ENCODE measurements around the gene ITPKB.
A peak's percentile ranks its signal among the peaks of the same experiment; 100 is the strongest.

ITPKB gene
- long read RNA-seq, full-length matches to known transcripts: 1 of 11 reads
- long read RNA-seq, partial matches to known transcripts: 0 of 11 reads
- long read RNA-seq, other reads (novel, unspliced or antisense): 10 of 11 reads

- Histone ChIP-seq H3K27me3 (ENCODE audit: insufficient read depth, poor library complexity, severe bottlenecking) (no peaks in the 10 kb centered on the region), H3K4me3 (replicated peaks; ENCODE audit: insufficient read depth, low read length) (peak within 1 kb of the TSS; percentile 78), H3K27ac (replicated peaks) (peak within 1 kb of the TSS; percentile 93)
- DNase-seq (ENCODE audit: low read depth in 1 of 2, low spot score in 1 of 2): peak; percentile 57 to 67
- TF ChIP-seq SPI1 (IDR thresholded peaks at IDR 0.05; ENCODE audit: borderline replicate concordance, low read depth) (peak; percentile 38; the same call in 1 of the 2 replicates), POLR2AphosphoS5 (IDR thresholded peaks at IDR 0.05; ENCODE audit: low read depth) (peak; percentile 33; the same call in 1 of the 2 replicates), GABPA (IDR thresholded peaks at IDR 0.05; ENCODE audit: low read depth) (no peak), REST (IDR thresholded peaks at IDR 0.05; ENCODE audit: insufficient replicate concordance, low read depth) (no peak), CTCF (IDR thresholded peaks at IDR 0.05; ENCODE audit: insufficient read depth, low read length) (no peak)
Measured at GRCh38 chr1:226738995-226739695, at the start of gene ITPKB. Gene ITPKB (minus strand): TSS chr1:226739282. CDS start chr1:226737458, 1,824 bp downstream.

GRCh38 chr1:226787638-226788037 is 48.6 kb upstream of the ITPKB start:
- DNase-seq (ENCODE audit: low read depth in 1 of 2, low spot score in 1 of 2): no peak
- TF ChIP-seq GABPA (IDR thresholded peaks at IDR 0.05; ENCODE audit: low read depth) (no peak), REST (IDR thresholded peaks at IDR 0.05; ENCODE audit: insufficient replicate concordance, low read depth) (no peak), POLR2AphosphoS5 (IDR thresholded peaks at IDR 0.05; ENCODE audit: low read depth) (no peak), CTCF (IDR thresholded peaks at IDR 0.05; ENCODE audit: insufficient read depth, low read length) (no peak), SPI1 (IDR thresholded peaks at IDR 0.05; ENCODE audit: borderline replicate concordance, low read depth) (no peak)
- no peaks in the 10 kb centered on the region for H3K27me3 ChIP-seq (ENCODE audit: insufficient read depth, poor library complexity, severe bottlenecking)
- H3K27ac ChIP-seq (replicated peaks): no peak overlapping the region
- H3K4me3 ChIP-seq (replicated peaks; ENCODE audit: insufficient read depth, low read length): no peak overlapping the region

GRCh38 chr1:226787071-226787470 is 48.0 kb upstream of the ITPKB start:
- no peak for DNase-seq (ENCODE audit: low read depth in 1 of 2, low spot score in 1 of 2)
- no peak for TF ChIP-seq REST (IDR thresholded peaks at IDR 0.05; ENCODE audit: insufficient replicate concordance, low read depth)
- Histone ChIP-seq H3K4me3 (replicated peaks; ENCODE audit: insufficient read depth, low read length) (no peak overlapping the region), H3K27me3 (ENCODE audit: insufficient read depth, poor library complexity, severe bottlenecking) (no peaks in the 10 kb centered on the region), H3K27ac (replicated peaks) (no peak overlapping the region)
